Lung (tissue), 12 donors: ENCODE data around the gene DCAF4. TPM values are rescaled to one million over a fixed set of nuclear protein-coding genes. Genes with fewer than 3 reads are reported as not detected.

ENCODE experiments used
- ATAC-seq: fragments of 200-7000 bp; cut with Tn5 transposase; one replicate; pipeline ENCODE4 v1.9.1; 2020; ENCODE audit warnings: moderate number of reproducible peaks; ENCODE audit not compliant: insufficient read depth, low FRiP score
- DNase-seq, 3 donors: peaks; one replicate each; pipeline ENCODE4 v3.0.0-alpha.2; 2013 to 2017
- H3K27ac ChIP-seq, 2 donors: one replicate each; pipeline ENCODE4 v1.5.1; 2013; ENCODE audit warnings: mild to moderate bottlenecking in 2 of 2, moderate library complexity in 2 of 2, control low read depth in 1 of 2, inconsistent platforms in 1 of 2, low read depth in 1 of 2, low read length in 1 of 2
- H3K27me3 ChIP-seq, 3 donors: one replicate each; pipeline ENCODE4 v1.5.1; 2013; ENCODE audit warnings: low read length in 2 of 3; ENCODE audit not compliant: control insufficient read depth in 3 of 3, insufficient read depth in 3 of 3
- H3K36me3 ChIP-seq, 4 donors: one replicate each; pipeline ENCODE4 v1.5.1; 2013; ENCODE audit warnings: low read length in 4 of 4, mild to moderate bottlenecking in 1 of 4, moderate library complexity in 1 of 4; ENCODE audit not compliant: control insufficient read depth in 4 of 4, insufficient read depth in 4 of 4
- H3K4me1 ChIP-seq, 5 donors: one replicate each; pipeline ENCODE4 v1.5.1; 2013; ENCODE audit warnings: low read length in 5 of 5, mild to moderate bottlenecking in 2 of 5, moderate library complexity in 1 of 5; ENCODE audit not compliant: control insufficient read depth in 5 of 5, insufficient read depth in 5 of 5
- H3K4me3 ChIP-seq: one replicate; pipeline ENCODE4 v1.5.1; 2013; ENCODE audit warnings: mild to moderate bottlenecking, control low read depth, moderate library complexity
- H3K9ac ChIP-seq, 2 donors: one replicate each; pipeline ENCODE4 v1.5.1; 2013; ENCODE audit warnings: low read length in 2 of 2, control low read depth in 1 of 2; ENCODE audit not compliant: insufficient read depth in 1 of 2
- H3K9me3 ChIP-seq, 4 donors: one replicate each; pipeline ENCODE4 v1.5.1; 2013; ENCODE audit warnings: low read length in 3 of 4, mild to moderate bottlenecking in 1 of 4, moderate library complexity in 1 of 4; ENCODE audit not compliant: control insufficient read depth in 4 of 4, insufficient read depth in 3 of 4
- CTCF ChIP-seq: IDR thresholded peaks from 2 replicates; pipeline ENCODE4 v1.5.1; 2012; ENCODE audit warnings: mild to moderate bottlenecking; ENCODE audit errors: control extremely low read depth, extremely low read depth
- WGBS, 2 donors: extraction: QIAGEN DNeasy Blood & Tissue Kit; methylation state at CpG; one replicate each; pipeline ENCODE4 v1.1.7; 2013; 5-methylcytosine and 5-hydroxymethylcytosine counted together
- polyA plus RNA-seq, 2 donors: library from polyadenylated mRNA; stranded (reverse); fragments of 200-250 nt; gene quantifications; one replicate each; pipeline ENCODE4 v1.2.1, GENCODE V29; 2013
- total RNA-seq, 2 donors: library from RNA; depleted of rRNA in 1 of 2; stranded (reverse); fragments of >200 nt in 1 of 2; gene quantifications; one replicate each; pipeline ENCODE4 v1.2.1, GENCODE V29; 2014 to 2021
- donor health status: control.
- donor health status: control.
- donor health status: Bipolar disorder and iron deficiency.
- donor health status: healthy.
- donor health status: DM: yes; HTN: yes; CAD: no.

Gene DCAF4
- total and polyA plus RNA-seq, 4 donors = 5.2 to 13.5 (median 11.2) TPM

DNA sequence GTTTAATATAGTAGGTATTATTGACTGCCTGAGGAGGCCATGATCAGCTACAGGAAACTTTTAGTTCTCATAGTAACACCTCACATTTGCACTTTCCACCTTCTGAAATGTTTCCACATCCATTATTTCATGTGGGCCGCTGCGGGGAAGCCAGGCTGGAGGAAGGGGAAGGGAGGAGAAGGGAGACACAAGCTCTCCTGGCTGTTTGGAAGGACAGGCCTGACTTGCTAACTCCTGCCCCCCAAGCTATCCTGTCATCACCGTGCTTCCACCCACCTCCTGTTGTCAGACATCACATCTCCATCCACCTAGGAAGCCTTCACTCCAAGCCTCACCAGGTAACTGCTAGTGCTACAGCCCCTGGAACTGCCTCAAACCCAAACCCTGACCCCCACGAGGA, 41.9 kb upstream of the DCAF4 start:
- WGBS, 2 donors = 74 to 79% methylated on average over 4 of the region's 4 CpGs
- TF ChIP-seq CTCF = no peak

GRCh38 chr14:72887514-72887913, 38.8 kb upstream of the DCAF4 start:
- Histone ChIP-seq H3K9ac (no peak overlapping the region), H3K4me1 (peaks cover 0 to 14% (median 6%) of the 10 kb centered on the region in 5 donors), H3K27ac (peak overlapping the region in 1 of 2 donors; percentile 3), H3K36me3 (no peaks in the 10 kb centered on the region), H3K27me3 (peaks cover 0 to 40% (median 18%) of the 10 kb centered on the region in 3 donors), H3K9me3 (no peaks in the 10 kb centered on the region), H3K4me3 (no peak overlapping the region)
- no peak for DNase-seq
- no peak for ATAC-seq
- 93 to 99% methylated on average over 3 of the region's 3 CpGs for WGBS, 2 donors
- no peak for TF ChIP-seq CTCF

More for the DNA sequence above, 41.9 kb upstream of the DCAF4 start:
- DNase-seq (no peak), ATAC-seq (no peak)
- Histone ChIP-seq H3K36me3 (no peaks in the 10 kb centered on the region), H3K27me3 (peaks cover 0 to 10% (median 2%) of the 10 kb centered on the region in 3 donors), H3K27ac (no peak overlapping the region), H3K9me3 (no peaks in the 10 kb centered on the region), H3K9ac (no peak overlapping the region), H3K4me3 (no peak overlapping the region), H3K4me1 (peaks cover 0 to 13% (median 3%) of the 10 kb centered on the region in 5 donors)

- Histone ChIP-seq H3K4me3 (no peak overlapping the region), H3K4me1 (peaks cover 0 to 19% (median 9%) of the 10 kb centered on the region in 5 donors), H3K9me3 (no peaks in the 10 kb centered on the region), H3K9ac (no peak overlapping the region), H3K27ac (no peak overlapping the region), H3K27me3 (peaks cover 0 to 43% (median 18%) of the 10 kb centered on the region in 3 donors), H3K36me3 (no peaks in the 10 kb centered on the region)
- no peak for TF ChIP-seq CTCF
- no peak for DNase-seq
- ATAC-seq = no peak
- WGBS, 2 donors = 79 to 91% methylated on average over 2 of the region's 2 CpGs
These were observed 38.1 kb upstream of the DCAF4 start for GRCh38 chr14:72888192-72888591.

DNA sequence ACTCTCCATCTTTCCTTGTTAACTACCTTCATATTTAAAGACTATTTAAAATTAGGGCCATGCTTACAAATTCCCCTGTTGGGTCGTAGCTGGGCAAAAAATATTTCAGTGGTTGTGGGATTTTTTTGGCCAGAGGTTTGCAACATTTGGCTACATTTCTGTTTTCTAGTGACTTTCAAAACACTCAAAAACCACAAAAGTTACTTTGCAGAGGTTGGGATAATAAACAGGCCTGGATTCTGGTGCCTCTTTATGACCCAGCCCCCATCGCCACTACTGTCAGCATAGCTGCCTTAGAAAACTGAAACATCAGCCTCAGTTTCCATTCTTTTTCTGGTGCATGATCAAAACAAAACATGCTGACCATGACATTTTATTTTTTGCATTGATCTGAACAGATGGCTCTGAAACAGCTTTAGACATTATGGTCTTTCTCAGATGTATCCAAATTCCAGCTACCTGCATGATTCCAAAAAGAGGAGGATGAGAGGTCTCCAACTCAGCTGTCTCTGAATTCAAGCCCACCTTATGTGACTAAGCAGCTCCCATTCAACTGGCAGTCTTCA, 37.5 kb upstream of the DCAF4 start:
- DNase-seq = no peak
- peak overlapping the region in 1 of 2 donors; percentile 41 for H3K27ac ChIP-seq
- H3K4me1 ChIP-seq = peaks cover 0 to 19% (median 9%) of the 10 kb centered on the region in 5 donors
- ATAC-seq = no peak
- WGBS, 2 donors = 53 to 61% methylated on average over 2 of the region's 2 CpGs
- H3K9me3 ChIP-seq = no peaks in the 10 kb centered on the region
- peaks cover 0 to 43% (median 18%) of the 10 kb centered on the region in 3 donors for H3K27me3 ChIP-seq
- no peak overlapping the region for H3K4me3 ChIP-seq
- no peak overlapping the region for H3K9ac ChIP-seq
- no peak for TF ChIP-seq CTCF
- H3K36me3 ChIP-seq = no peaks in the 10 kb centered on the region
